ENCODE measurements around the gene CCL18.
"Not testable (repeated sequence)": the region's sequence is repeated elsewhere in the genome, so short reads cannot be mapped to it uniquely, and the experiment has no call there.

Gene CCL18

DNA sequence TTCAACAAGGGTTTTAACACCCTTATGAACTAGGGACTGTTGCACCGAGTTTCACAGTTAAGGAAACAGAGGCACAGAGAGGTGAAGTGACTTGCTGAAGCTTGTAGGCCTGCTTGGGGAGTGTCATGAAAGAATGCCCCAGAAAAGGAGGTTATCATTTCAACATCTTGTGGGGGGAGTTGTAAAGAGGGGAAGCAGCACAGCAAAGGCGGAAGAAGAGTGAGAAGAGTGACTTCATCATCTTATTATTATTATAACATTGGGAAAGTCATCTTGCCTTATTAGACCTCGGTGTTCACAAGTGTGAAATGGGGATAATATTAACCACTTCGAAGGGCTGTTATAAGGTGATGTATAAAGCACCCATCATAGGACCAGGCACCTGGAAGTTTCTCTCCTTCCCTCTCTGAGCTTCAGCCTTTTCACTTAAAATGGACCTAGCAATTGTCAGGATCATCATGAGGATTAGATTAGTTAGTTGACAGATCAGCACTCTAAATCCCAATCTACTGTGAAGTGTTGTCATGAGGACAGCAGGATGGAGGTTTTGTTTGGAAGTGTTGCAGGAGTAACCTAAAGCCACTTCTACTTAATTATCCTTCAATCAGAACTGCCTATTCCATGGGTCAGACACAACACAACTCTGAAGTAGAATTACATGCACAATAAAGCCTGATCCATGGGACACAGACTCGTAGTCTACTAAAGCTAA is 41.9 kb downstream of the CCL18 start:
- Histone ChIP-seq H3K27ac (ENCODE audit: low read length) (no peak overlapping the region), H3K27me3 (ENCODE audit: insufficient read depth, low read length, poor library complexity) (no peaks in the 10 kb centered on the region), H3K9ac (ENCODE audit: low read depth, low read length) (no peak overlapping the region), H3K4me2 (ENCODE audit: insufficient read depth, low read length) (no peak overlapping the region), H3K9me3 (ENCODE audit: insufficient read depth, low read length, severe bottlenecking) (no peaks in the 10 kb centered on the region), H3K4me1 (ENCODE audit: insufficient read depth, low read length) (0 out of 2 replicates have a peak, but pooled peaks cover 2% of the 10 kb centered on the region), H3K4me3 (ENCODE audit: low read depth in 1 of 2, low read length in 2 of 2) (no peak overlapping the region), H4K20me1 (ENCODE audit: insufficient read depth, low read length) (no peaks in the 10 kb centered on the region), H3K79me2 (ENCODE audit: insufficient read depth, low read length) (no peaks in the 10 kb centered on the region), H3K36me3 (ENCODE audit: insufficient read depth, low read length) (no peaks in the 10 kb centered on the region), H2AFZ (ENCODE audit: low read depth, low read length) (no peak overlapping the region)
- DNase-seq (no peak), ATAC-seq (ENCODE audit: insufficient read depth, low read depth) (no peak)
- no peak for TF ChIP-seq EZH2 (IDR thresholded peaks at IDR 0.05; ENCODE audit: borderline replicate concordance, low read depth, low read length, severe bottlenecking)
- TF ChIP-seq, protein P1, sequence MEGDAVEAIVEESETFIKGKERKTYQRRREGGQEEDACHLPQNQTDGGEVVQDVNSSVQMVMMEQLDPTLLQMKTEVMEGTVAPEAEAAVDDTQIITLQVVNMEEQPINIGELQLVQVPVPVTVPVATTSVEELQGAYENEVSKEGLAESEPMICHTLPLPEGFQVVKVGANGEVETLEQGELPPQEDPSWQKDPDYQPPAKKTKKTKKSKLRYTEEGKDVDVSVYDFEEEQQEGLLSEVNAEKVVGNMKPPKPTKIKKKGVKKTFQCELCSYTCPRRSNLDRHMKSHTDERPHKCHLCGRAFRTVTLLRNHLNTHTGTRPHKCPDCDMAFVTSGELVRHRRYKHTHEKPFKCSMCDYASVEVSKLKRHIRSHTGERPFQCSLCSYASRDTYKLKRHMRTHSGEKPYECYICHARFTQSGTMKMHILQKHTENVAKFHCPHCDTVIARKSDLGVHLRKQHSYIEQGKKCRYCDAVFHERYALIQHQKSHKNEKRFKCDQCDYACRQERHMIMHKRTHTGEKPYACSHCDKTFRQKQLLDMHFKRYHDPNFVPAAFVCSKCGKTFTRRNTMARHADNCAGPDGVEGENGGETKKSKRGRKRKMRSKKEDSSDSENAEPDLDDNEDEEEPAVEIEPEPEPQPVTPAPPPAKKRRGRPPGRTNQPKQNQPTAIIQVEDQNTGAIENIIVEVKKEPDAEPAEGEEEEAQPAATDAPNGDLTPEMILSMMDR (IDR thresholded peaks at IDR 0.05; ENCODE audit: borderline replicate concordance, extremely low read depth, low read length, poor library complexity, severe bottlenecking), result no peak

DNA sequence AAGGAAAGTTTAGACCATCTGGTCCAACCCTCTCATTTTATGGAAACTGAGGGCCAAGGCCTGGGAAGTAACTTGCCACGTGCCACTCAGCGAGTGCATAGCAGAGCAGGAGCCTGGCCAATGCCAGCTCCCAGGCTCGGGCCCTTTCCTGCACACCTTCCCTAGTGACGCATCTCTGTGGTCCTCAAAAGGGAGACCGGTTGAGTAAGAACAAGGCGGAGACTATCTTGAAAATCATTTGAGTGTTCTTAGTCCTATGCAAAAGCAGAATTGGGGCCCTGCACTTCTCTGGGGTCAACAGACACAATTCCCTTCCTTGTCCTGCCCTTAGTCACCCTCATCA is 42.4 kb downstream of the CCL18 start:
- Histone ChIP-seq H3K4me3 (ENCODE audit: low read depth in 1 of 2, low read length in 2 of 2) (no peak overlapping the region), H2AFZ (ENCODE audit: low read depth, low read length) (no peak overlapping the region), H3K36me3 (ENCODE audit: insufficient read depth, low read length) (no peaks in the 10 kb centered on the region), H4K20me1 (ENCODE audit: insufficient read depth, low read length) (no peaks in the 10 kb centered on the region), H3K27ac (ENCODE audit: low read length) (no peak overlapping the region), H3K9me3 (ENCODE audit: insufficient read depth, low read length, severe bottlenecking) (no peaks in the 10 kb centered on the region), H3K79me2 (ENCODE audit: insufficient read depth, low read length) (no peaks in the 10 kb centered on the region), H3K27me3 (ENCODE audit: insufficient read depth, low read length, poor library complexity) (no peaks in the 10 kb centered on the region), H3K9ac (ENCODE audit: low read depth, low read length) (no peak overlapping the region), H3K4me2 (ENCODE audit: insufficient read depth, low read length) (no peak overlapping the region), H3K4me1 (ENCODE audit: insufficient read depth, low read length) (0 out of 2 replicates have a peak, but pooled peaks cover 2% of the 10 kb centered on the region)
- ATAC-seq (ENCODE audit: insufficient read depth, low read depth), result no peak
- no peak for DNase-seq
- TF ChIP-seq EZH2 (IDR thresholded peaks at IDR 0.05; ENCODE audit: borderline replicate concordance, low read depth, low read length, severe bottlenecking), result no peak
- TF ChIP-seq, protein P1 (IDR thresholded peaks at IDR 0.05; ENCODE audit: borderline replicate concordance, extremely low read depth, low read length, poor library complexity, severe bottlenecking), result no peak

DNA sequence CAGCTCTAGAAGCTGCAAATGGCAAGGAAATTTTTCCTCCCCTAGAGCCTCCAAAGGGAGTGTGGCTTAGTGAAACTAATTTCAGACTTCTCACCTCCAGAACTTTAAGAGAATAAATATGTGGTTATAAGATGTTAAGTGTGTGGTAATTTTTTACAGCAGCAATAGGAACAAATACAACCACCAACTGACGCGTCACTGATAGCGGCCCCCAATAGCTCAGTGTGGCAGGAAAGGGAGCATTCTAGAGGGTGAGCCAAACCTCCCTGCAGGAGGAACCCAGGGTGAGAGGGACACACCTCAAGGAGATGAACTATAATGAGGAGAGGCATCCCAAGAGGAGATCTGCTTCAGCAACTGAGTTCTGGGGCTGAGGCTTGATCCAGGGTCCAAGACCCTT is 43.6 kb downstream of the CCL18 start:
- Histone ChIP-seq H3K4me1 (ENCODE audit: insufficient read depth, low read length) (0 out of 2 replicates have a peak, but pooled peaks cover 2% of the 10 kb centered on the region), H3K27ac (ENCODE audit: low read length) (no peak overlapping the region), H3K36me3 (ENCODE audit: insufficient read depth, low read length) (no peaks in the 10 kb centered on the region), H2AFZ (ENCODE audit: low read depth, low read length) (no peak overlapping the region), H3K27me3 (ENCODE audit: insufficient read depth, low read length, poor library complexity) (no peaks in the 10 kb centered on the region), H3K4me3 (ENCODE audit: low read depth in 1 of 2, low read length in 2 of 2) (no peak overlapping the region), H3K4me2 (ENCODE audit: insufficient read depth, low read length) (no peak overlapping the region), H3K9ac (ENCODE audit: low read depth, low read length) (no peak overlapping the region), H4K20me1 (ENCODE audit: insufficient read depth, low read length) (no peaks in the 10 kb centered on the region), H3K79me2 (ENCODE audit: insufficient read depth, low read length) (no peaks in the 10 kb centered on the region), H3K9me3 (ENCODE audit: insufficient read depth, low read length, severe bottlenecking) (no peaks in the 10 kb centered on the region)
- ATAC-seq (ENCODE audit: insufficient read depth, low read depth) (no peak), DNase-seq (no peak)
- TF ChIP-seq EZH2 (IDR thresholded peaks at IDR 0.05; ENCODE audit: borderline replicate concordance, low read depth, low read length, severe bottlenecking), result no peak
- TF ChIP-seq, protein P1 (IDR thresholded peaks at IDR 0.05; ENCODE audit: borderline replicate concordance, extremely low read depth, low read length, poor library complexity, severe bottlenecking), result no peak

DNA sequence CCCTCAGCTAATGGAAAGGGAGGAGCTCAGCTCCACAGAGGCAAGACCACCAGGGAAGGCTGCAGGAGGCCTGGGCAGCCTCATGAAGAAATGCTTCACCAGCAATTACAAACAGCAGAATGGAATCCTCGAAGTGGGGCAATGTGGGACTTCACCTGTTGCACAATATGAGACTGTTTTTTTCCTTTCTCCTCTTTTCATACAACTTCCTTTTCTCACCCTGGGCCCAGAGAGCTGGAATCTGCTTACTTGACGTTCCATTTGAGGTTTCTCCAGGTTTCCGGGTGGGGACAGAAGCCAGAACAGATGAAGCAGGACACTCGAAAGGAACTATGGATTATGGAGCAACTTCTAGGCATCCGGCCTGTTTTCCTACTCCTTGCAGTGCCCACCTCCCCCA is 44.2 kb downstream of the CCL18 start:
- H3K79me2 ChIP-seq (ENCODE audit: insufficient read depth, low read length); H3K9ac ChIP-seq (ENCODE audit: low read depth, low read length); ATAC-seq (ENCODE audit: insufficient read depth, low read depth); H3K27me3 ChIP-seq (ENCODE audit: insufficient read depth, low read length, poor library complexity); H3K4me3 ChIP-seq (ENCODE audit: low read depth in 1 of 2, low read length in 2 of 2); DNase-seq; H2AFZ ChIP-seq (ENCODE audit: low read depth, low read length); H3K4me1 ChIP-seq (ENCODE audit: insufficient read depth, low read length); H3K4me2 ChIP-seq (ENCODE audit: insufficient read depth, low read length); H3K36me3 ChIP-seq (ENCODE audit: insufficient read depth, low read length); H3K27ac ChIP-seq (ENCODE audit: low read length); H4K20me1 ChIP-seq (ENCODE audit: insufficient read depth, low read length); H3K9me3 ChIP-seq (ENCODE audit: insufficient read depth, low read length, severe bottlenecking): not testable (repeated sequence)

Measured in DND-41 (cell line).